Measurements from ENCODE around the gene EN1. TPM values are rescaled to one million over a fixed set of nuclear protein-coding genes. Genes with fewer than 3 reads are reported as not detected.

Gene EN1
- total RNA-seq, 1 donor from 2014 or later, result not detected

DNA sequence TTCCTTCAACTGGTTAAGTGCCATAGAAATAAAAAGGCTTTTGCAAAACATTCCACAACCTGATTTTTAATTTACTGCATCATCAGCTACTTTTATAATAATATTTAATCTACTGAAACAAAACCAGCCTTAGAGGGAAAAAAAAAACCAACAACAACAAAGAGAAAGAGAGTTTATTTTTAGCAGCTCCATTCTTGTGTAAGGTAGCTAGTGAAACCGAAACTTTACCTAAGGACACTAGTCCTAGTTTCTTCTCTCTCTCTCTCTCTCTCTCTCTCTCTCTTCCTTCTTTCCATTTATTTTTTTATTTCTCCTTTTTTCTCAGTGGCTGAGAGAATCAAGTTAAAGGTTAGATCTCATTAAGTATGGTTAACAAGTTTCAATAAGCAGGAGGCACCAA lies 21.4 kb downstream of the EN1 start:
- intact Hi-C loops (cut with micrococcal nuclease), result no loop called here
- Histone ChIP-seq H3K4me1 (no peaks in the 10 kb centered on the region), H3K27me3 (ENCODE audit: low read depth) (peaks cover 99% of the 10 kb centered on the region), H3K27ac (replicated peaks) (no peak overlapping the region), H3K9me3 (replicated peaks) (no peaks in the 10 kb centered on the region), H3K4me3 (no peak overlapping the region), H3K36me3 (no peaks in the 10 kb centered on the region)
- no peak for TF ChIP-seq CTCF (IDR thresholded peaks at IDR 0.05; ENCODE audit: borderline replicate concordance)
- no peak for DNase-seq

- intact Hi-C loops (cut with micrococcal nuclease), result no loop called here
- TF ChIP-seq CTCF (IDR thresholded peaks at IDR 0.05; ENCODE audit: borderline replicate concordance), result no peak
- H3K4me3 ChIP-seq, result no peak overlapping the region
- H3K36me3 ChIP-seq, result no peaks in the 10 kb centered on the region
- no peaks in the 10 kb centered on the region for H3K9me3 ChIP-seq (replicated peaks)
- no peak for DNase-seq
- H3K27me3 ChIP-seq (ENCODE audit: low read depth), result peaks cover 99% of the 10 kb centered on the region
- H3K27ac ChIP-seq (replicated peaks), result no peak overlapping the region
- H3K4me1 ChIP-seq, result no peaks in the 10 kb centered on the region
These were observed 23.8 kb downstream of the EN1 start for GRCh38 chr2:118823633-118824032.

GRCh38 chr2:118822572-118822971 lies 24.9 kb downstream of the EN1 start:
- peaks cover 99% of the 10 kb centered on the region for H3K27me3 ChIP-seq (ENCODE audit: low read depth)
- DNase-seq, result no peak
- H3K27ac ChIP-seq (replicated peaks), result no peak overlapping the region
- intact Hi-C loops (cut with micrococcal nuclease), result no loop called here
- TF ChIP-seq CTCF (IDR thresholded peaks at IDR 0.05; ENCODE audit: borderline replicate concordance), result no peak
- no peaks in the 10 kb centered on the region for H3K9me3 ChIP-seq (replicated peaks)
- no peak overlapping the region for H3K4me3 ChIP-seq
- no peaks in the 10 kb centered on the region for H3K4me1 ChIP-seq
- H3K36me3 ChIP-seq, result no peaks in the 10 kb centered on the region

DNA sequence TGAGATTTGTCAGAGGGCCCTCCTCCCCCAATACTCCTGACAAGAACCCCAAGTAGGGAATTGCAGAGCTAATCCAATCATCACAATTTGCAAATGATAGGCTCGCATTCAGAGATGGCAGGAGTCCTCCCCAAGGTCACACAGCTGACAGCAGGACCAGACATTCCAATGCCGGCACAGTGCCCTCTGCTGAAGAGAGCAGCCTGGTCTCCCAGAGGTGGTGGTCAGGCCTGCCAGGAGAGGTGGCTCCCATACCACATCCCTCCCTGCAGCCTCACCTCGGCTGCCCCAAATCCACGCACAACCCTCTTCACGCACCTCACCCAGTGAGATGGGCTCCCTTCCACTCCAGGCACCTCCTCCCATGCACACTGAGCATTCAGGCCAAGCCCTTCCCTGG lies 25.4 kb downstream of the EN1 start:
- Histone ChIP-seq H3K27me3 (ENCODE audit: low read depth) (peaks cover 99% of the 10 kb centered on the region), H3K27ac (replicated peaks) (no peak overlapping the region), H3K4me3 (no peak overlapping the region), H3K4me1 (no peaks in the 10 kb centered on the region), H3K9me3 (replicated peaks) (no peaks in the 10 kb centered on the region), H3K36me3 (no peaks in the 10 kb centered on the region)
- no peak for DNase-seq
- no peak for TF ChIP-seq CTCF (IDR thresholded peaks at IDR 0.05; ENCODE audit: borderline replicate concordance)
- intact Hi-C loops (cut with micrococcal nuclease), result no loop called here

DNA sequence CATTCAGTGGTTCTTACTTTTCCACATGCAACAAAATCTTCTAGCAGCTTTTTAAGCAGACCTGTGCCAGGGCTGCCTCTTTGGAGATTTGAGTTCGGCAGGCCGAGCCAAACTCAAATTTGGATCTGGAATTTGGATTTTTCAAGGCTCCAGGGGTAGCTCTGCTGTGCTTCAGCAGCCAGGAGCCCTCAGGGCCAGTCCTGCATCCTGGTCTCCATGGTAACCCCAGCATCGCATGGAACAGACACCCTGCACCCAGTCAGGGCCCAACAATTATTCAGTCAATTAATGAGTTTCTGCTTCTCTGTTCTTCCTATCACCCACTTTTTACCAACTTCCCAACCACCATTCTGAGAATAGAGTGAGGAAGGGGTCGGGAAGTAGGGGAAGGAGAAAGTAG lies 30.0 kb downstream of the EN1 start:
- Histone ChIP-seq H3K27ac (replicated peaks) (no peak overlapping the region), H3K4me1 (no peaks in the 10 kb centered on the region), H3K27me3 (ENCODE audit: low read depth) (peaks cover 100% of the 10 kb centered on the region), H3K36me3 (no peaks in the 10 kb centered on the region), H3K4me3 (no peak overlapping the region), H3K9me3 (replicated peaks) (no peaks in the 10 kb centered on the region)
- intact Hi-C loops (cut with micrococcal nuclease), result no loop called here
- DNase-seq, result no peak
- no peak for TF ChIP-seq CTCF (IDR thresholded peaks at IDR 0.05; ENCODE audit: borderline replicate concordance)

DNA sequence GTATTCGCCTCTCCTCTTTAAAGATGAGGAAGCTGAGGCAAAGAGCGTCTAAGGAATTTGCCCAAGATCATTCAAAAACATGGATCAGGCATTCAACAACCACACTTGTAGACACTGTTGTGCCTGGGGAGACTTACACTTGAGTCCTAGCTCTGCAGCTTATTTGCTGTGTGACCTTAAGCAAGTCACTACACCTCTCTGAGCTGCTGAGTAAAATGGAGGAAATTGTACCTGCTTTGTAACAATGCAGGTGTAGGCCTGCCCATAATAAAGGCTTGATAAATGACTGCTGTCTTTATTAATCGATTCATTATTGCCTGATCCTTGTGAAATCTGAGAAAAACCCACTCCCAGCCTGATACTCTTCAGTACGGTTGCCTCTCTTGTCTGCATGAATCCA lies 30.8 kb downstream of the EN1 start:
- no peak for TF ChIP-seq CTCF (IDR thresholded peaks at IDR 0.05; ENCODE audit: borderline replicate concordance)
- Histone ChIP-seq H3K4me3 (no peak overlapping the region), H3K9me3 (replicated peaks) (no peaks in the 10 kb centered on the region), H3K4me1 (no peaks in the 10 kb centered on the region), H3K36me3 (no peaks in the 10 kb centered on the region), H3K27me3 (ENCODE audit: low read depth) (peaks cover 100% of the 10 kb centered on the region), H3K27ac (replicated peaks) (no peak overlapping the region)
- no peak for DNase-seq
- intact Hi-C loops (cut with micrococcal nuclease), result no loop called here
